Stimulated activated effector memory CD8-positive, alpha-beta T cell treated with anti-CD3 and anti-CD28 coated beads, Interleukin-12 subunit alpha, Interleukin-12 subunit beta, amount 100 ng/mL, for 72 hours (primary cell): Measurements from ENCODE around the gene KRT74.

Experiments
- ATAC-seq: fragments of 150-1000 bp; cut with Tn5 transposase; 2 replicates; pipeline ENCODE4 v1.10.0; 2021
- DNase-seq, 2 donors: peaks; one replicate each; pipeline ENCODE4 v3.0.0; 2021 to 2022; ENCODE audit warnings: low spot score in 2 of 2
- H3K27ac Mint-ChIP-seq: one replicate; pipeline ENCODE4 v1.8.0; 2022; ENCODE audit warnings: mild to moderate bottlenecking, mixed read lengths
- H3K36me3 Mint-ChIP-seq: one replicate; pipeline ENCODE4 v1.8.0; 2022; ENCODE audit warnings: mild to moderate bottlenecking, mixed read lengths
- H3K4me1 Mint-ChIP-seq: one replicate; pipeline ENCODE4 v1.8.0; 2022; ENCODE audit warnings: mixed read lengths
- H3K4me3 Mint-ChIP-seq: one replicate; pipeline ENCODE4 v1.8.0; 2022; ENCODE audit warnings: mild to moderate bottlenecking, mixed read lengths
- H3K9me3 Mint-ChIP-seq: one replicate; pipeline ENCODE4 v1.8.0; 2022; ENCODE audit warnings: mixed read lengths

The KRT74 gene

DNA sequence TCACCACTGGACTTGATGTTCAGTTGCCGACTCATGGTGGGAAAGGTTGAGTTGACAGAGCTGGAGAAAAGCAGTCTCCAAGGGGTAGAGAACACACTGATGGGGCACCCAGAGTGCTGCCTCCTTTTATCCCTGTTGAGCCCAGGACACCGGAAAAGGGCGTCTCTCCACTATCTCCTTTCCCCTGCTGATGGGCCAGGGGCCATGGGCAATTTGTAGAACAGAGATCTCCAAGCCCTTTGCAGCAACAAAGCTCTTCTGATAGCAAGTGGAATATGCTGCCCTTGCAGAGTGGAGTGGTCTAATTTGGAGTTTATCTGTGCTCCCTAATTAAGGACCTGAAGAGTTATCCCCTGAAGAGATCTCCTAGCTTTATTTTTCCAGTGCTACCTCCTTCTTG is at the start of gene KRT74:
Gene KRT74, minus strand, starts transcription at position 101 of the 400 bp plus-strand sequence. Its CDS starts 66 bp downstream, at position 35.
- Mint-ChIP-seq H3K27ac (no peak within 1 kb of the TSS), H3K9me3 (no peaks in the 10 kb centered on the region), H3K4me1 (no peaks in the 10 kb centered on the region), H3K36me3 (no peaks in the 10 kb centered on the region), H3K4me3 (no peak within 1 kb of the TSS)
- ATAC-seq (no peak), DNase-seq (no peak)

DNA sequence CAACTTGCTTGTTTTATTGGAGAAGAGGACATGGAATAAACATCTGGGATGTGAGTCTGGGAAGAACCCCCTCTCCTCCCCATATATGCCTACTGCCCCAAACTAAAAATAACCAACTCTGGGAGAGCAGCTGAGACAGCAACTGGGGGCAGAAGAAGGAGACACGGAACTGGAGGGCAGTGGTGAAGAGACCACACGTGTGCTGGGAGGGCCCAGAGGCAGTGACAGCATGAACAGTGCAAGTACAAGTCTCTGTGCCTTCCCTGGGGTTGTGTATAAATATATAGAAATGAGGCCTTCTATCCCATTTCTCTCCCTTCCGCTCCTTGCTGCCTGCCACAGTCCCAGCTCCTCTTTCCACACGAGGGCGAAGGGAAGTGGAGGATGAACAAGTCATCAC is 48.7 kb upstream of the KRT74 start:
- no peak for ATAC-seq

DNA sequence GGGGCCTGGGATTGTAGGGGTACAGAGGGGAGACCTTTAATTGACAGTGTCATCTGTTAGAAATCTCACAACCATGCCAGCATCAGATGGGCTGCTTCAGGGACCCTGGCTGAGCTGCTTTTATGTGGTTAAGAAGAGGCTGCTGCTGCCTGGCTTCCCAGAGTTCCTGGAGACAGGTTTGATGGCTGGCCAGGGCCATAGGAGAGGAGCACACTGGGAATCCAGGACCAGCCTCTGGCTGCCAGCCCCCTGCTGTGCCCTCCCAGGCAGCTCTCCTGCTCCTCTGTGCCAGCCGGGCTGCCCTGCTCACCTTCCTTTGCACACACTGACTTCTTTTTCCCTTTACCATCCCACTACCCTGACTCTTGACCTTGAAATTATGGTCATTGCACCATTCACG is 45.2 kb upstream of the KRT74 start:
- ATAC-seq (no peak), DNase-seq (peak in 1 of 2 donors; percentile 32)
- Mint-ChIP-seq H3K27ac (no peak overlapping the region), H3K4me1 (peaks cover 18% of the 10 kb centered on the region), H3K4me3 (no peak overlapping the region), H3K9me3 (no peaks in the 10 kb centered on the region), H3K36me3 (no peaks in the 10 kb centered on the region)

More for the DNA sequence above, 48.7 kb upstream of the KRT74 start:
- no peaks in the 10 kb centered on the region for H3K9me3 Mint-ChIP-seq
- H3K4me3 Mint-ChIP-seq: no peak overlapping the region
- DNase-seq: no peak
- H3K27ac Mint-ChIP-seq: no peak overlapping the region
- no peaks in the 10 kb centered on the region for H3K36me3 Mint-ChIP-seq
- H3K4me1 Mint-ChIP-seq: no peaks in the 10 kb centered on the region

GRCh38 chr12:52618216-52618615 is 44.6 kb upstream of the KRT74 start, which contains the start of gene KRT73:
TSS of gene KRT73 (minus strand) at chr12:52618559. CDS start at chr12:52618524, 35 bp downstream.
- H3K4me3 Mint-ChIP-seq: no peak within 1 kb of the TSS
- H3K9me3 Mint-ChIP-seq: no peaks in the 10 kb centered on the region
- peak within 1 kb of the TSS; percentile 13 for H3K27ac Mint-ChIP-seq
- H3K36me3 Mint-ChIP-seq: no peaks in the 10 kb centered on the region
- ATAC-seq: no peak
- peaks cover 21% of the 10 kb centered on the region for H3K4me1 Mint-ChIP-seq
- peak in 1 of 2 donors; percentile 34 for DNase-seq

GRCh38 chr12:52617403-52617785 is 43.8 kb upstream of the KRT74 start:
- ATAC-seq (no peak), DNase-seq (peak in 1 of 2 donors; percentile 30)
- H3K4me3 Mint-ChIP-seq: no peak overlapping the region
- H3K4me1 Mint-ChIP-seq: peaks cover 21% of the 10 kb centered on the region
- H3K36me3 Mint-ChIP-seq: no peaks in the 10 kb centered on the region
- H3K9me3 Mint-ChIP-seq: no peaks in the 10 kb centered on the region
- H3K27ac Mint-ChIP-seq: peak overlapping the region; percentile 13

- Mint-ChIP-seq H3K9me3 (no peaks in the 10 kb centered on the region), H3K4me3 (no peak overlapping the region), H3K27ac (peak overlapping the region; percentile 13), H3K4me1 (peaks cover 22% of the 10 kb centered on the region), H3K36me3 (no peaks in the 10 kb centered on the region)
- no peak for ATAC-seq
- peak in 1 of 2 donors; percentile 32 for DNase-seq
Measured at GRCh38 chr12:52616680-52617402, 43.2 kb upstream of the KRT74 start.

GRCh38 chr12:52615912-52616311 is 42.3 kb upstream of the KRT74 start:
- ATAC-seq: no peak
- H3K9me3 Mint-ChIP-seq: no peaks in the 10 kb centered on the region
- H3K27ac Mint-ChIP-seq: peak overlapping the region; percentile 67
- no peak overlapping the region for H3K4me3 Mint-ChIP-seq
- DNase-seq: peak in 1 of 2 donors; percentile 29
- peaks cover 26% of the 10 kb centered on the region for H3K4me1 Mint-ChIP-seq
- H3K36me3 Mint-ChIP-seq: no peaks in the 10 kb centered on the region

- H3K36me3 Mint-ChIP-seq: no peaks in the 10 kb centered on the region
- no peaks in the 10 kb centered on the region for H3K9me3 Mint-ChIP-seq
- H3K27ac Mint-ChIP-seq: peak overlapping the region; percentile 67
- ATAC-seq: peak; percentile 82
- peaks cover 32% of the 10 kb centered on the region for H3K4me1 Mint-ChIP-seq
- no peak overlapping the region for H3K4me3 Mint-ChIP-seq
- DNase-seq: peak in 1 of 2 donors; percentile 46
Measured at GRCh38 chr12:52615208-52615868, 41.7 kb upstream of the KRT74 start.

GRCh38 chr12:52614381-52615207 is 41.0 kb upstream of the KRT74 start:
- peak in 1 of 2 donors; percentile 38 for DNase-seq
- Mint-ChIP-seq H3K9me3 (no peaks in the 10 kb centered on the region), H3K27ac (peak overlapping the region; percentile 11), H3K36me3 (no peaks in the 10 kb centered on the region), H3K4me3 (no peak overlapping the region), H3K4me1 (peaks cover 36% of the 10 kb centered on the region)
- ATAC-seq: no peak

GRCh38 chr12:52613384-52614030 is 39.9 kb upstream of the KRT74 start:
- H3K4me3 Mint-ChIP-seq: no peak overlapping the region
- no peaks in the 10 kb centered on the region for H3K36me3 Mint-ChIP-seq
- ATAC-seq: no peak
- DNase-seq: peak in 1 of 2 donors; percentile 23
- H3K27ac Mint-ChIP-seq: peak overlapping the region; percentile 11
- H3K9me3 Mint-ChIP-seq: no peaks in the 10 kb centered on the region
- H3K4me1 Mint-ChIP-seq: peaks cover 36% of the 10 kb centered on the region

- Mint-ChIP-seq H3K36me3 (no peaks in the 10 kb centered on the region), H3K4me1 (peaks cover 36% of the 10 kb centered on the region), H3K4me3 (no peak overlapping the region), H3K9me3 (no peaks in the 10 kb centered on the region), H3K27ac (no peak overlapping the region)
- DNase-seq: no peak
- no peak for ATAC-seq
Measured at GRCh38 chr12:52612431-52613383, 39.1 kb upstream of the KRT74 start.

- ATAC-seq (no peak), DNase-seq (no peak)
- no peak overlapping the region for H3K4me3 Mint-ChIP-seq
- H3K27ac Mint-ChIP-seq: peak overlapping the region; percentile 30
- H3K4me1 Mint-ChIP-seq: peaks cover 33% of the 10 kb centered on the region
- no peaks in the 10 kb centered on the region for H3K9me3 Mint-ChIP-seq
- no peaks in the 10 kb centered on the region for H3K36me3 Mint-ChIP-seq
Measured at GRCh38 chr12:52611080-52611468, 37.4 kb upstream of the KRT74 start.

- ATAC-seq (no peak), DNase-seq (no peak)
- Mint-ChIP-seq H3K36me3 (no peaks in the 10 kb centered on the region), H3K4me1 (peaks cover 20% of the 10 kb centered on the region), H3K27ac (no peak overlapping the region), H3K9me3 (no peaks in the 10 kb centered on the region), H3K4me3 (no peak overlapping the region)
Measured at GRCh38 chr12:52608826-52609630, 35.4 kb upstream of the KRT74 start.
